Lower leg skin (tissue), 3 donors: Measurements from ENCODE around the gene CHM.

Experiments
- POLR2A ChIP-seq, 2 donors: fragments of 450-650 bp; IDR thresholded peaks; one replicate each; pipeline ENCODE4 v1.6.1; 2016 to 2017; ENCODE audit warnings: antibody characterized with exemption in 2 of 2, mild to moderate bottlenecking in 1 of 2, moderate library complexity in 1 of 2
- TF ChIP-seq, protein P1 (sequence below), 3 donors: fragments of 450-650 bp; IDR thresholded peaks; one replicate each; pipeline ENCODE4 v1.5.1; 2016; ENCODE audit warnings: antibody characterized with exemption in 3 of 3, mild to moderate bottlenecking in 3 of 3, moderate library complexity in 2 of 3

DNA sequence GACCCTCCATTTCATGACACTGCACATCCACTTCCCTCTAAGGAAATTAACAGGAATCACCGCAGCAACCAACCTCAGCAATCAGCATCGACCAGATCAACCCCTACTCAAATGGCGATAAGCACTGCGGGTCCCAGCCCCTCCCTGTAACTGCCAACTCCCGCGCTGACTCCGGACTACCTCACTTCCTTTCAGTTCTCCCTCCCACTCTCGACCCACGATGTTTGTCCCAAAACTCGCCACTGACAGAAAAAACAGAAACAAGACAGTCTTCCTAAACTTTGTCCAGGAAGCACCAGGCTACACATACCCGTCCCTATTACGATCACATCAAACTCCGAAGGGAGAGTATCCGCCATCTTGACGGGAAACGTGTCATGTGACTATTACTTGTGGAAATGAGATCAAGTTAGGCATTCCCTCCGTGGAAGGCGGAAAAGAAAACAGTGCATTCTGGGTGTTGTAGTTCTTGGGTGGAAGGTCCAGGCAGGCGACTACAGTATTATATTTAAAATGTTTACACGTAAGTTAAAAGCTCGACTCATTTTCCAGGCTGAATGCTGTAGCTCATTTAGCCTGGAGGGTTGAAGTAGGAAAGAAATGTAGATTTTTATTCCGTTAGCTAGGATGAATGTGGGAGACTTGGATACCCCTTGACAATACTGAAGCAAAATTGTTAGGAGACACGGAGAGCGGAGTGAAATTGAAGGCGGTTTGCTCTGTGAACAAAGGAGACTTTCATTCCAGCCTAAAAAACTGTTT is at the start of gene CHM:
- no peak for TF ChIP-seq POLR2A (IDR thresholded peaks at IDR 0.05)
- TF ChIP-seq, protein P1, sequence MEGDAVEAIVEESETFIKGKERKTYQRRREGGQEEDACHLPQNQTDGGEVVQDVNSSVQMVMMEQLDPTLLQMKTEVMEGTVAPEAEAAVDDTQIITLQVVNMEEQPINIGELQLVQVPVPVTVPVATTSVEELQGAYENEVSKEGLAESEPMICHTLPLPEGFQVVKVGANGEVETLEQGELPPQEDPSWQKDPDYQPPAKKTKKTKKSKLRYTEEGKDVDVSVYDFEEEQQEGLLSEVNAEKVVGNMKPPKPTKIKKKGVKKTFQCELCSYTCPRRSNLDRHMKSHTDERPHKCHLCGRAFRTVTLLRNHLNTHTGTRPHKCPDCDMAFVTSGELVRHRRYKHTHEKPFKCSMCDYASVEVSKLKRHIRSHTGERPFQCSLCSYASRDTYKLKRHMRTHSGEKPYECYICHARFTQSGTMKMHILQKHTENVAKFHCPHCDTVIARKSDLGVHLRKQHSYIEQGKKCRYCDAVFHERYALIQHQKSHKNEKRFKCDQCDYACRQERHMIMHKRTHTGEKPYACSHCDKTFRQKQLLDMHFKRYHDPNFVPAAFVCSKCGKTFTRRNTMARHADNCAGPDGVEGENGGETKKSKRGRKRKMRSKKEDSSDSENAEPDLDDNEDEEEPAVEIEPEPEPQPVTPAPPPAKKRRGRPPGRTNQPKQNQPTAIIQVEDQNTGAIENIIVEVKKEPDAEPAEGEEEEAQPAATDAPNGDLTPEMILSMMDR (IDR thresholded peaks at IDR 0.05): no peak
